Spleen (tissue), 7 donors: Measurements from ENCODE around the gene S100A13.

Source experiments
- CTCF ChIP-seq, 11 experiments: fragments of 200-600 bp in 7 of 11; fragments of 450-650 bp in 4 of 11; sonication (generic) in 4 of 11; IDR thresholded peaks in 8 of 11; conservative IDR thresholded peaks in 3 of 11; 1 replicate in 7 of 11; 2 replicates in 4 of 11; pipeline versions ENCODE4 v1.4.0 to v1.8.0; 2016 to 2021; ENCODE audit warnings: antibody characterized with exemption in 11 of 11, inconsistent platforms in 4 of 11, mild to moderate bottlenecking in 1 of 11
- POLR2AphosphoS5 ChIP-seq, 3 donors: sonication (generic); formaldehyde crosslinking; IDR thresholded peaks; one replicate each; pipeline ENCODE4 v1.5.1; 2017; ENCODE audit warnings: antibody characterized with exemption in 3 of 3
- donor health status: DM: no; HTN: no; CAD: no; lungs with moderate emphysema.
- donor health status: DM: no; HTN: no; CAD: no.
- donor health status: DM: no; HTN: no; CAD: no.

DNA sequence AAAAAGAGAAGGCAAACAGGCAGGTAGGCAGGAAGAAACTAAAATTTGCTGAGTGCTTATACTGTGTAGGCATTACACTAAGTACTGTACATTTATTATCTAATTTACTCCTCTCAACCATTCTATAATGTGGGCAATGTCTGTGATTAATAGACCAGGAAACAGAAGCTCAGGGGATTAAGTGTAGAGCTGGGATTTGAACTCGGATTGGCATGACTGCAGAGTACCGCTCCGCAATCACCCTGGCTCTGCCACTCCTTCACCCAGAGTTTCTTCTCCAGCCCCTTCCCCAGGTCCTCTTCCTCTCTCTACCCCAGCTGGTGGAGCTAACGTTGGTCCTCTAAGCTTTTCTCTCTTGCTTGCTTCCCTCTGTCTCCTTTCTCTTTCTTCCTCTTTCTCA lies 50.2 kb downstream of the S100A13 start:
- TF ChIP-seq CTCF (IDR thresholded peaks at IDR 0.05 in 8 of 11, conservative IDR thresholded peaks at IDR 0.05 in 3 of 11) (no peak), POLR2AphosphoS5 (IDR thresholded peaks at IDR 0.05) (no peak)
